ENCODE results near the gene PLIN3.
"Not testable (repeated sequence)": the region's sequence is repeated elsewhere in the genome, so short reads cannot be mapped to it uniquely, and the experiment has no call there.

PLIN3 gene

DNA sequence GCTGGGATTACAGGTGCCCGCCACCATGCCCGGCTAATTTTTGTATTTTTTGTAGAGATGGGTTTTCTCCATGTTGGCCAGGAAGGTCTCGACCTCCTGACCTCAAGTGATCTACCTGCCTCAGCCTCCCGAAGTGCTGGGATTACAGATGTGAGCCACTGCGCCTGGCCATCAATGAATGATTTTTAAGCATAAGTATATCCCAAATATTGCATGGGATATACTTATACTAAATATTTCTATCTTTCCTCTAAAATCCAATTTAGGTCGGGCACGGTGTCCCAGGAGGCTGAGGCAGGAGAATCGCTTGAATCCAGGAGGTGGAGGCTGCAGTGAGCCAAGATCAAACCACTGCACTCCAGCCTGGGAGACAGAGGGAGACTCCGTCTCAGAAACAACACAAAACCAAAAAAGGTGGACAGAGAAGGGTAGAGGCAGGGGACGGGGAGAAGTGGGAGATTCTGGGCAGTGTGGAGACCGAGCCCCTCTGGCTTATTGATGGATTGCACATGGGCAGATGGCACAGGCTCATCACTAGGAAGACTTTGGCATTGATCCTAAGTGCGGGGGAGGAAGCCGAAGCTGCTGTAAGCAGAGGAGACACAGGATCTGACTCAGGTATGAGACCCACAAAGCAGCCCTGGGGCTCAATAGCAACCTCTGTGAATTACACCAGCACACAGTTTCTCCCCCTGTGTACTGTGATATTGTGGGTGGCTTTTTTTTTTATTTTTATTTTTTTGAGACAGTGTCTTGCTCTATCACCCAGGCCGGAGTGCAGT is 21.8 kb upstream of the PLIN3 start:
- H3K9me3 ChIP-seq (ENCODE audit: insufficient read depth, low read depth, low read length): peaks cover 2% of the 10 kb centered on the region
- no peak overlapping the region for H2BK120ac ChIP-seq (ENCODE audit: insufficient read depth, low read length, poor library complexity)
- H3K36me3 ChIP-seq (ENCODE audit: control insufficient read depth in 1 of 2, insufficient read depth in 2 of 2, low read length in 2 of 2): no peaks in the 10 kb centered on the region
- no peaks in the 10 kb centered on the region for H3K79me2 ChIP-seq (ENCODE audit: control insufficient read depth, insufficient read depth, low read length, poor library complexity)
- H3K4me2 ChIP-seq (ENCODE audit: low read length): no peak overlapping the region
- H3K14ac ChIP-seq (ENCODE audit: low read length): no peak overlapping the region
- no peak overlapping the region for H4K91ac ChIP-seq (ENCODE audit: low read depth, low read length)
- H3K4me1 ChIP-seq (ENCODE audit: control insufficient read depth in 1 of 2, insufficient read depth in 2 of 2, low read length in 2 of 2): no peaks in the 10 kb centered on the region
- no CpG with 5 or more reads among the region's 14 CpGs for WGBS (ENCODE audit: extremely low coverage, insufficient coverage, insufficient read length)
- H4K8ac ChIP-seq (ENCODE audit: low read depth, low read length): no peak overlapping the region
- H3K27me3 ChIP-seq (ENCODE audit: insufficient read depth, low read length): no peaks in the 10 kb centered on the region
- H2BK12ac ChIP-seq (ENCODE audit: low read length): no peak overlapping the region
- H3K18ac ChIP-seq (ENCODE audit: low read length): no peak overlapping the region
- H2AFZ ChIP-seq (ENCODE audit: insufficient read depth, low read length, poor library complexity): no peak overlapping the region
- no peak overlapping the region for H4K12ac ChIP-seq (ENCODE audit: low read depth, low read length)
- H3K4ac ChIP-seq (ENCODE audit: low read depth, low read length): no peak overlapping the region
- no peak overlapping the region for H3K23ac ChIP-seq (ENCODE audit: low read length)
- no peak overlapping the region for H2AK5ac ChIP-seq (ENCODE audit: low read length)
- no peak overlapping the region for H3K27ac ChIP-seq (ENCODE audit: low read depth, low read length)
- no peak overlapping the region for H3K9ac ChIP-seq (ENCODE audit: low read length)
- H3K4me3 ChIP-seq (ENCODE audit: low read depth, low read length): no peak overlapping the region
- no peak for DNase-seq
- no peak overlapping the region for H2BK5ac ChIP-seq (ENCODE audit: low read depth, low read length, poor library complexity)
- no peaks in the 10 kb centered on the region for H3K79me1 ChIP-seq (ENCODE audit: low read length)

DNA sequence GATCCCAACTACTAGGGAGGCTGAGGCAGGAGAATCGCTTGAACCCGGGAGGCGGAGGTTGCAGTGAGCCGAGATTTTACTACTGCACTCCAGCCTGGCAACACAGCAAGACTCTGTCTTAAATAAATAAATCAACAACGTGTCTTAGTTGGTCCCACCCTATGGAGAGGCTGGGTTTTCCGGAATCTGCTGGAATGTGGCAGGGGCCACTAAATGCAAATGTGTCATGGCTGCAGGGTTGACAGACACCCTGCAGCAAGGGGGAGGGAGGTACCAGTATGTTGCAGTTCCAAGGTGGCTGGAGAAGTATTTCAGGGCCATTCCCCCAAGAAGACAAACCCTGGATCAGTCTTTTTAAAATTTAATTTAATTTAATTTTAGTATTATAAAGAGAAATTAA is 20.3 kb upstream of the PLIN3 start:
- H4K8ac ChIP-seq (ENCODE audit: low read depth, low read length); H3K79me1 ChIP-seq (ENCODE audit: low read length); H3K27me3 ChIP-seq (ENCODE audit: insufficient read depth, low read length); H3K27ac ChIP-seq (ENCODE audit: low read depth, low read length); H3K36me3 ChIP-seq (ENCODE audit: control insufficient read depth in 1 of 2, insufficient read depth in 2 of 2, low read length in 2 of 2); H3K14ac ChIP-seq (ENCODE audit: low read length); H3K18ac ChIP-seq (ENCODE audit: low read length); H2BK5ac ChIP-seq (ENCODE audit: low read depth, low read length, poor library complexity); H2AK5ac ChIP-seq (ENCODE audit: low read length); H2AFZ ChIP-seq (ENCODE audit: insufficient read depth, low read length, poor library complexity); DNase-seq; H4K91ac ChIP-seq (ENCODE audit: low read depth, low read length); H3K4me1 ChIP-seq (ENCODE audit: control insufficient read depth in 1 of 2, insufficient read depth in 2 of 2, low read length in 2 of 2); H4K12ac ChIP-seq (ENCODE audit: low read depth, low read length); H3K9ac ChIP-seq (ENCODE audit: low read length); H3K4me2 ChIP-seq (ENCODE audit: low read length); H3K9me3 ChIP-seq (ENCODE audit: insufficient read depth, low read depth, low read length); H3K4ac ChIP-seq (ENCODE audit: low read depth, low read length); H2BK120ac ChIP-seq (ENCODE audit: insufficient read depth, low read length, poor library complexity); H3K23ac ChIP-seq (ENCODE audit: low read length); H3K79me2 ChIP-seq (ENCODE audit: control insufficient read depth, insufficient read depth, low read length, poor library complexity); H2BK12ac ChIP-seq (ENCODE audit: low read length); H3K4me3 ChIP-seq (ENCODE audit: low read depth, low read length): not testable (repeated sequence)
- WGBS (ENCODE audit: extremely low coverage, insufficient coverage, insufficient read length): no CpG with 5 or more reads among the region's 6 CpGs

DNA sequence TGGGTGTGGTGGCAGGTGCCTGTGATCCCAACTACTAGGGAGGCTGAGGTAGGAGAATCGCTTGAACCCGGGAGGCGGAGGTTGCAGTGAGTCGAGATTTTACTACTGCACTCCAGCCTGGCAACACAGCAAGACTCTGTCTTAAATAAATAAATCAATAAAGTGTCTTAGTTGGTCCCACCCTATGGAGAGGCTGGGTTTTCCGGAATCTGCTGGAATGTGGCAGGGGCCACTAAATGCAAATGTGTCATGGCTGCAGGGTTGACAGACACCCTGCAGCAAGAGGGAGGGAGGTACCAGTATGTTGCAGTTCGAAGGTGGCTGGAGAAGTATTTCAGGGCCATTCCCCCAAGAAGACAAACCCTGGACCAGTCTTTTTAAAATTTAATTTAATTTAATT is 17.5 kb upstream of the PLIN3 start:
- not testable (repeated sequence) for H3K79me2 ChIP-seq (ENCODE audit: control insufficient read depth, insufficient read depth, low read length, poor library complexity); H3K9ac ChIP-seq (ENCODE audit: low read length); H3K4me3 ChIP-seq (ENCODE audit: low read depth, low read length); H4K91ac ChIP-seq (ENCODE audit: low read depth, low read length); H3K36me3 ChIP-seq (ENCODE audit: control insufficient read depth in 1 of 2, insufficient read depth in 2 of 2, low read length in 2 of 2); H4K12ac ChIP-seq (ENCODE audit: low read depth, low read length); H2BK120ac ChIP-seq (ENCODE audit: insufficient read depth, low read length, poor library complexity); H3K4me1 ChIP-seq (ENCODE audit: control insufficient read depth in 1 of 2, insufficient read depth in 2 of 2, low read length in 2 of 2); H2BK5ac ChIP-seq (ENCODE audit: low read depth, low read length, poor library complexity); H3K18ac ChIP-seq (ENCODE audit: low read length); H3K4me2 ChIP-seq (ENCODE audit: low read length); H2AK5ac ChIP-seq (ENCODE audit: low read length); H3K27ac ChIP-seq (ENCODE audit: low read depth, low read length); H3K27me3 ChIP-seq (ENCODE audit: insufficient read depth, low read length); H2AFZ ChIP-seq (ENCODE audit: insufficient read depth, low read length, poor library complexity); H3K4ac ChIP-seq (ENCODE audit: low read depth, low read length); H3K79me1 ChIP-seq (ENCODE audit: low read length); DNase-seq; H3K14ac ChIP-seq (ENCODE audit: low read length); H4K8ac ChIP-seq (ENCODE audit: low read depth, low read length); H3K9me3 ChIP-seq (ENCODE audit: insufficient read depth, low read depth, low read length); H2BK12ac ChIP-seq (ENCODE audit: low read length); H3K23ac ChIP-seq (ENCODE audit: low read length)
- WGBS (ENCODE audit: extremely low coverage, insufficient coverage, insufficient read length): no CpG with 5 or more reads among the region's 6 CpGs

GRCh38 chr19:4882874-4883273 is 15.4 kb upstream of the PLIN3 start:
- not testable (repeated sequence) for H2AFZ ChIP-seq (ENCODE audit: insufficient read depth, low read length, poor library complexity); H3K4ac ChIP-seq (ENCODE audit: low read depth, low read length); H3K27me3 ChIP-seq (ENCODE audit: insufficient read depth, low read length); H3K9me3 ChIP-seq (ENCODE audit: insufficient read depth, low read depth, low read length); H4K12ac ChIP-seq (ENCODE audit: low read depth, low read length); H2BK12ac ChIP-seq (ENCODE audit: low read length); H2BK5ac ChIP-seq (ENCODE audit: low read depth, low read length, poor library complexity); H3K4me2 ChIP-seq (ENCODE audit: low read length); H3K18ac ChIP-seq (ENCODE audit: low read length); H3K4me3 ChIP-seq (ENCODE audit: low read depth, low read length); H3K14ac ChIP-seq (ENCODE audit: low read length); H3K23ac ChIP-seq (ENCODE audit: low read length); H2BK120ac ChIP-seq (ENCODE audit: insufficient read depth, low read length, poor library complexity); H3K79me1 ChIP-seq (ENCODE audit: low read length); DNase-seq; H2AK5ac ChIP-seq (ENCODE audit: low read length); H3K79me2 ChIP-seq (ENCODE audit: control insufficient read depth, insufficient read depth, low read length, poor library complexity); H3K4me1 ChIP-seq (ENCODE audit: control insufficient read depth in 1 of 2, insufficient read depth in 2 of 2, low read length in 2 of 2); H3K27ac ChIP-seq (ENCODE audit: low read depth, low read length); H4K91ac ChIP-seq (ENCODE audit: low read depth, low read length); H3K36me3 ChIP-seq (ENCODE audit: control insufficient read depth in 1 of 2, insufficient read depth in 2 of 2, low read length in 2 of 2); H4K8ac ChIP-seq (ENCODE audit: low read depth, low read length); H3K9ac ChIP-seq (ENCODE audit: low read length)
- WGBS (ENCODE audit: extremely low coverage, insufficient coverage, insufficient read length): no CpG with 5 or more reads among the region's 6 CpGs
